ENCODE results near the gene PTPRN2.

The PTPRN2 gene

GRCh38 chr7:158017111-158018097 lies 570.2 kb downstream of the PTPRN2 start:
- DNase-seq (ENCODE audit: low read depth in 3 of 3) = no peak

- DNase-seq (ENCODE audit: low read depth in 3 of 3) = no peak
Measured at GRCh38 chr7:158016180-158017097, 571.2 kb downstream of the PTPRN2 start.

GRCh38 chr7:158015403-158016179 lies 572.0 kb downstream of the PTPRN2 start:
- no peak for DNase-seq (ENCODE audit: low read depth in 3 of 3)

GRCh38 chr7:158014976-158015375 lies 572.6 kb downstream of the PTPRN2 start:
- no peak for DNase-seq (ENCODE audit: low read depth in 3 of 3)

- DNase-seq (ENCODE audit: low read depth in 3 of 3) = no peak
Measured at GRCh38 chr7:158013085-158013668, 574.4 kb downstream of the PTPRN2 start.

GRCh38 chr7:158011941-158012340 lies 575.7 kb downstream of the PTPRN2 start:
- no peak for DNase-seq (ENCODE audit: low read depth in 3 of 3)

GRCh38 chr7:158010961-158011693 lies 576.5 kb downstream of the PTPRN2 start:
- DNase-seq (ENCODE audit: low read depth in 3 of 3) = no peak

GRCh38 chr7:158009886-158010285 lies 577.7 kb downstream of the PTPRN2 start:
- DNase-seq (ENCODE audit: low read depth in 3 of 3) = no peak

GRCh38 chr7:158008267-158008666 lies 579.4 kb downstream of the PTPRN2 start:
- DNase-seq (ENCODE audit: low read depth in 3 of 3) = no peak

GRCh38 chr7:158007697-158008257 lies 579.8 kb downstream of the PTPRN2 start:
- no peak for DNase-seq (ENCODE audit: low read depth in 3 of 3)

- DNase-seq (ENCODE audit: low read depth in 3 of 3) = no peak
Measured at GRCh38 chr7:158006841-158007696, 580.6 kb downstream of the PTPRN2 start.

- no peak for DNase-seq (ENCODE audit: low read depth in 3 of 3)
Measured at GRCh38 chr7:158005531-158005930, 582.1 kb downstream of the PTPRN2 start.

- DNase-seq (ENCODE audit: low read depth in 3 of 3) = no peak
Measured at GRCh38 chr7:158004123-158004490, 583.5 kb downstream of the PTPRN2 start.

GRCh38 chr7:158003441-158004122 lies 584.0 kb downstream of the PTPRN2 start:
- DNase-seq (ENCODE audit: low read depth in 3 of 3) = no peak

GRCh38 chr7:158002486-158003080 lies 585.0 kb downstream of the PTPRN2 start:
- DNase-seq (ENCODE audit: low read depth in 3 of 3) = no peak

- DNase-seq (ENCODE audit: low read depth in 3 of 3) = no peak
Measured at GRCh38 chr7:158001621-158002320, 585.9 kb downstream of the PTPRN2 start.

- DNase-seq (ENCODE audit: low read depth in 3 of 3) = no peak
Measured at GRCh38 chr7:158001003-158001402, 586.6 kb downstream of the PTPRN2 start.

- no peak for DNase-seq (ENCODE audit: low read depth in 3 of 3)
Measured at GRCh38 chr7:158000160-158000559, 587.5 kb downstream of the PTPRN2 start.
